ENCODE measurements around the gene IQSEC2. TPM values are rescaled to one million over a fixed set of nuclear protein-coding genes. Genes with fewer than 3 reads are reported as not detected.

The IQSEC2 gene
- total and polyA plus RNA-seq, 2 of the 13 experiments (the other 11 are each of a cell fraction or from before 2014, with no cell fraction given), result 0.13 to 0.21 TPM

GRCh38 chrX:53281963-53282695 is 745 bp upstream of the IQSEC2 start:
- ATAC-seq (no peak), FAIRE-seq (no peak), DNase-seq (ENCODE audit: low spot score) (no peak)
- WGBS (ENCODE audit: low lambda C conversion rate), result 33% methylated on average over 3 of the region's 5 CpGs
- Histone ChIP-seq H3K4me3 (replicated peaks in 1 of 3; ENCODE audit: insufficient read depth in 1 of 3, low read depth in 2 of 3, low read length in 3 of 3) (no peak overlapping the region), H3K4me2 (ENCODE audit: low read depth, low read length) (no peak overlapping the region), H3K27me3 (ENCODE audit: control insufficient read depth in 1 of 2, insufficient read depth in 2 of 2, low read length in 2 of 2) (no peaks in the 10 kb centered on the region), H3K9me3 (ENCODE audit: low read length) (no peaks in the 10 kb centered on the region), H3K79me2 (ENCODE audit: insufficient read depth, low read length) (no peaks in the 10 kb centered on the region), H3K27ac (ENCODE audit: extremely low read length, insufficient read depth, low read length) (no peak overlapping the region), H2AFZ (ENCODE audit: low read length) (no peak overlapping the region), H3K4me1 (ENCODE audit: insufficient read depth, low read length) (peaks cover 3% of the 10 kb centered on the region; the same call in 1 of the 2 replicates), H4K20me1 (ENCODE audit: insufficient read depth, low read length) (no peaks in the 10 kb centered on the region), H3K9ac (ENCODE audit: insufficient read depth, low read depth, low read length) (no peak overlapping the region), H3K36me3 (replicated peaks in 1 of 2; ENCODE audit: control insufficient read depth in 1 of 2, insufficient read depth in 2 of 2, low read length in 2 of 2) (no peaks in the 10 kb centered on the region)
- POLR2A ChIA-PET, result no interaction called here
- in situ Hi-C loops (cut with HindIII; ENCODE audit: extremely low pct_ligation_motif_present, low pct_unique_long_range_greater_than_20kb) (no loop called here), intact Hi-C loops (cut with micrococcal nuclease; ENCODE audit: unreplicated experiment) (no loop called here)
- BruUV-seq (replicated peaks), result no TSS peak
- CTCF ChIA-PET (ENCODE audit: low intra/inter-chr PET ratio, low total read pairs), result no interaction called here
- TF ChIP-seq PRDM10 (CRISPR knock-in tag; IDR thresholded peaks at IDR 0.05; ENCODE audit: low read depth) (no peak), DPF2 (CRISPR knock-in tag; IDR thresholded peaks at IDR 0.05; ENCODE audit: borderline replicate concordance, low read depth) (no peak), ZBTB8A (CRISPR knock-in tag; IDR thresholded peaks at IDR 0.05; ENCODE audit: borderline replicate concordance, low read depth) (no peak), CHD2 (IDR thresholded peaks at IDR 0.05; ENCODE audit: low read depth, low read length) (no peak), KDM1A (CRISPR knock-in tag; IDR thresholded peaks at IDR 0.05) (no peak), ZKSCAN5 (CRISPR knock-in tag; IDR thresholded peaks at IDR 0.05) (no peak), ZNF207 (IDR thresholded peaks at IDR 0.05; ENCODE audit: borderline replicate concordance) (no peak), SOX13 (IDR thresholded peaks at IDR 0.05) (no peak), SOX13 (CRISPR knock-in tag; conservative IDR thresholded peaks at IDR 0.05 in 1 of 2, IDR thresholded peaks at IDR 0.05 in 1 of 2) (no peak), ZNF414 (CRISPR knock-in tag; IDR thresholded peaks at IDR 0.05) (no peak), REPIN1 (CRISPR knock-in tag; IDR thresholded peaks at IDR 0.05; ENCODE audit: borderline replicate concordance, low read depth) (no peak), ZNF710 (CRISPR knock-in tag; IDR thresholded peaks at IDR 0.05; ENCODE audit: borderline replicate concordance) (no peak), ZNF451 (CRISPR knock-in tag; IDR thresholded peaks at IDR 0.05) (no peak), TRIM22 (IDR thresholded peaks at IDR 0.05) (no peak), RFX5 (IDR thresholded peaks at IDR 0.05; ENCODE audit: low read depth, low read length) (no peak), HNRNPLL (IDR thresholded peaks at IDR 0.05; ENCODE audit: low read depth, low read length, poor library complexity, severe bottlenecking) (no peak)
